Stimulated activated CD4-positive, alpha-beta T cell treated with anti-CD3 and anti-CD28 coated beads, Interleukin-2, amount 100 ng/mL, for 4 hours (primary cell): Measurements from ENCODE around the gene GBA2.
A peak's percentile ranks its signal among the peaks of the same experiment; 100 is the strongest.

Experiments used
- DNase-seq: peaks from one replicate; pipeline ENCODE4 v3.0.0-alpha.2; 2020; ENCODE audit warnings: low read depth

Gene GBA2

DNA sequence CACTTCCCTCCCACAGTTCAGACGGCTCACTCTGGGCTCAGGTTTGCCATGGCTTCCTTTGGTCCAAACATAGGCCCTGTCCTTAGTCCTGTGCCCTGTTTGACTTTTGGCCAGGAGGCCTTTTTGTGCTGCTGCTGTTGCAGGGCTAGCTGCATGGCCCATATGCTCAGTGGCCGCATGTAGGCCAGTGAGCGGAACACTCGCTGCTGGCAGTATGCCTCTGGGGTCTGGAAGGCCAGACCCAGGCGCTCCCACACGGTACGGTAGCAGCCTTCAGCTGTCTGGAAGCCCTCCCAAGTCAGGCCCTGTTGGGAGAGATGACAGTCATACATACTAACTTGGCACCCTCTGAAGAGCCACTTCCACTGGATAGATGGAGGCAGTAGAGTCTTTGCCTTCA is 11.9 kb downstream of the GBA2 start:
- DNase-seq = no peak

DNA sequence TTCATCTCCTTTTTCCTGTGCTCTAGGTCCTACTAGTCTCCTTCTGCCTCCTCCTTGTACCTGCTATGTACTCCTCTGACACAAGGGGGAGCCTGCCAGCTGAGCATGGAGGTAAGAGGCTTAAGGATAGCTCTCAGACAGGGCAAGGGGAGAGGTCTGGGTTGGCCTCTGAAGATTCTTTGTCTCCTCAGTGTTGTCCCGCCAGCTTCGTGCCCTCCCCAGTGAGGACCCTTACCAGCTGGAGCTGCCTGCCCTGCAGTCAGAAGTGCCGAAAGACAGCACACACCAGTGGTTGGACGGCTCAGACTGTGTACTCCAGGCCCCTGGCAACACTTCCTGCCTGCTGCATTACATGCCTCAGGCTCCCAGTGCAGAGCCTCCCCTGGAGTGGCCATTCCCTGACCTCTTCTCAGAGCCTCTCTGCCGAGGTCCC is 12.8 kb downstream of the GBA2 start:
- DNase-seq = peak; percentile 59

DNA sequence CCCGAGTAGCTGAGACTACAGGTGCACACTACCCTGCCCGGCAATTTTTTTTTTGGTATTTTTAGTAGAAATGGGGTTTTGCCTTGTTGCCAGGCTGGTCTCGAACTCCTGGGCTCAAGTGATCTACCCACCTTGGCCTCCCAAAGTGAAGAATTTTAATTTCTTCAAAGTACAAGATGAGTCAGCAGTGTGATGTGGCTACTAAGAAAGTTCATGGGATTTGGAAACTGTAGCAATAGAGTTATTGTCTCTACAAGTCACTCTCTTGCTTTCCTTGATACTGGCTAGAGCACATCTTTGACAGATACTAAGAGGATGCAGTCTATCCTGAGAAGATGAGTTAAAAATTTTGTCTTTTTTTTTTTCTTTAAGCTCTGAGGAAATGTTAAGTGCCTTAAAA is 14.9 kb downstream of the GBA2 start:
- no peak for DNase-seq

GRCh38 chr9:35732800-35733541 is 16.1 kb downstream of the GBA2 start:
- no peak for DNase-seq

DNA sequence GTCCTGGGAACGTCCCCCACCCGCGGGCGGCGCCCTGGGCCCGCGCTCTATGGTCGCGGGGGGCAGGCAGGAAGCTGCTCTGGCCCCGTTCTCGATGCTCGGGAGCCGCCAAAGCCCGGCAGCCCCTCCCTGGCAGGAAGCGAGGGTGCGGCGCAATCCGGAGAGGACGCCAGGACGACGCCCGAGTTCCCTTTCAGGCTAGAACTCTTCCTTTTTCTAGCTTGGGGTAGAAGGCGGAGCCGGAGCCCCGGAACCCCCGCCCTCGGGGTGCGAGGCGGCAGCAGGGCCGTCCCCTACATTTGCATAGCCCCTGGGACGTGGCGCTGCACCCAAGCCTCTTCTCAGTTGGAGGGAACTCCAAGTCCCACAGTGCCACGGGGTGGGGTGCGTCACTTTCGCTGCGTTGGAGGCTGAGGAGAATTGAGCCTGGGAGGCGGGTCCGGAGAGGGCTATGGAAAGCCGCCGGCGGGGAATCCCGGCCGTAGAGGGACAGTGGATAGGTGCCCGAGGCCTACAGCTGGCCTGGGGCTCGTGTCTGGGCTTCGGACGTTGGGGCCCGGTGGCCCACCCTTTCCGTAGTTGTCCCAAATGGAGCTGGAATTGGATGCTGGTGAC is 16.7 kb downstream of the GBA2 start, which contains the start of the genes CREB3 and TLN1:
CREB3 (plus strand) TSS at position 482 of the 615 bp plus-strand sequence; CDS start at position 589, 107 bp downstream.
TLN1 (minus strand) TSS at position 11 of the 615 bp plus-strand sequence. CDS start 6,501 bp downstream, outside the sequence.
- DNase-seq = peak; percentile 94

DNA sequence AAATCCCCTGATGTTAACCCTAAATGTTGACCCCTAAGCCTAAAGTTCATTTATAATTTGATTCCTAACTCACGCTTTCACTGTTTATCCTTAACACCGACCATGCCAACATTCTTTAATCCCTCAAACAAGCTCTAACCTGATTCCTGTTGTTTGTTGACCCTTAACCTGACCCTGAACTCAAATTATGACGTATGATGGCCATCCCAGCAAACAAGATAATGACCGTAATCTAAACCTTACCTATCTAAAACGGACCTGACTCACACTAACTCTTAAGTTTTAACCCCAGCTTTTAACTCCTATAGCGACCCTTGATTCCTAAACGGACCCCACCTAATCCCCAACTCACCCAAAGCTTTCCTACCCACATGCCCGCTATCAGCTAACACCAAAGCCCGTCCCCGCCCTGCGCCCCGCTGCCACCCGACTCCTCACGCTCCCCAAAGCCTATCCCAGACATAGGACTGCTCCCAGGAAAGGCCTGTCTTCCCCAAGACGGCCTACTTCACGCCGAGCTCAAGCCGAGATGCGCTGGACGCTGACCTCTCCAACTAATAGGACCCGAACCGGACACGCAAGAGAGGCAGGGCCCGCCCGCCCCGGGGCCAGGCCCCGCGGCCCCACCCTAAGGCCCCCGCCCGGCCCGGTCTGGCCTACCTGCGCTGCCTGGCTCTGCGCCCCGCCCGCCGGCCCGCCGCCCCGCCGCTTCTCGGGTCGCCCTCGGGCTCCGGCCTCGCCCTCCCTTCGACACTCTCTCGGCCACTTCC is 17.4 kb downstream of the GBA2 start:
- DNase-seq = no peak

GRCh38 chr9:35730486-35730854 is 18.6 kb downstream of the GBA2 start:
- no peak for DNase-seq

DNA sequence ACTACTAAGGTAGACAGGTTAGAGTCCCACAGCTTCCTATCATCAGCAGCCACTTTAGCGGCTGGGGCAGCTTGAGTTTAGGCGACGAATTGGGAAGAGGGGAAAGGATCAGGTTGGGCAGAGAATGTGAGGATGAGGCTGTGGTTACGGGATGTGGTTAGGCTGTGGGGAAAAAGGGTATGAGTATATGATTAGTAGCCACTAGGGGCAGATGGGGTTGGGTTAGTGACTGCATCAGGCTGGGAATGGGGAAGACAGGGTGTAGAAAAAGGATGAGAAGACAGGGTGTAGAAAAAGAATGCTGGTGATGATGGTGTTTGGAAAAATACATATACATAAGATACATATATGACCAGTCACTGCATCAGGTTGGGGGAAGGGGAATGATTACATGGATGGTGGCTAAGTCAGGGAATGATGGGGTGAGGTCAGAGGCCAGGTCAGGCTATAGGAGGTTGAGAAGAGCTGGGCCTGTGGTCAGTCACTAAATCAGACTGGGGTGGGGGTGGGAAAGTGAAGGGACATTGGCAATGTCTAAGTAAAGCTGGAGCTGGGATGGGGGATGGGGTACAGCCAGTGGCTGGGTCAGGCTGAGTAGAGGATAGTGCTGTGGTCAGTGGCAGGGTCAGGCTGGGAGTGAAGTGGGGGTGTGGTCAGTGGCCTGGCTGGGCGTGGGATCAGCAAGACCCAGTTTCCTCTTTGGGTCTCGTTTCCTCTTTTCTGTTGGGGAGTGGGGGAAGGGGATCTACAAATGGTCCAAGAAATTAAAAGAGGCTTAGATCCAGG is 19.1 kb downstream of the GBA2 start:
- no peak for DNase-seq

DNA sequence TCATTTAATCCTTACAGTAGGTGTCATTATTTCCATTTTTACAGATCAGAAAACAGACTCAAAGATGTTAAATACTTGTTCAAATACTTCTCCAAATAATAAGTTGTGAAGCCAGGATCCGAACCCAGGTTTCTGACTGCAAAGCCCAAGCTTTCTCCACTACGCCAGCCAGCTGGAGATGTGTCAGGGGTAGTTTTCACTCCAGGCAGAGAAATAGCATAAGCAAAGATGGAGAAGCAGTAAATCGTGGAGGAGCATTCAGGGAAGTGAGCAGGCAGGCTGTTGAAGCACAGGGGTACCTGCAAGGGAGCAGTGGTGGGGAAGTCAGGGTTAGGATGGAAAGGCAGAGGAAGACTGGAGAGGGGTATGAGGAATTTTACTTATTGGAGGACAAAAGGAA is 19.9 kb downstream of the GBA2 start:
- no peak for DNase-seq

- no peak for DNase-seq
These were observed 20.7 kb downstream of the GBA2 start for GRCh38 chr9:35728041-35728971.

DNA sequence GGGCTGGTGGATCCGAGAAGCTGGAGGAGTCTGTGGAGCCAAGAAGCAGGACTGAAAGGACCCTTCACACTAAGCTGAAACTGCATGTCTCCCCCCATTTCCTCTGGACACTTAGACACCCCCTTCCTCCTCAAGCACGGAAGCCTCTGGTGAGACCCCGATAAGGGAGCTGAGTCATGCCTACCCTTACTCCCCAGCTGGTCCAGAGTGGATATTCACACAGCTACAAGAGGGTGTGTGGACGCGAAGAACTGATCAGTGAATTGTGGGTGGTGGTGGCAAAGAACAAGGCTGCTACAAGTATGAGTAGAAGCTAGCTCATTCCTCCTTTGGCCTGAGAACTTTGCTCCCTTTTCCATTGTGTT is 21.4 kb downstream of the GBA2 start:
- DNase-seq = no peak

GRCh38 chr9:35726931-35727330 is 22.1 kb downstream of the GBA2 start:
- DNase-seq = no peak

- no peak for DNase-seq
These were observed 23.7 kb downstream of the GBA2 start for GRCh38 chr9:35725362-35725761.

DNA sequence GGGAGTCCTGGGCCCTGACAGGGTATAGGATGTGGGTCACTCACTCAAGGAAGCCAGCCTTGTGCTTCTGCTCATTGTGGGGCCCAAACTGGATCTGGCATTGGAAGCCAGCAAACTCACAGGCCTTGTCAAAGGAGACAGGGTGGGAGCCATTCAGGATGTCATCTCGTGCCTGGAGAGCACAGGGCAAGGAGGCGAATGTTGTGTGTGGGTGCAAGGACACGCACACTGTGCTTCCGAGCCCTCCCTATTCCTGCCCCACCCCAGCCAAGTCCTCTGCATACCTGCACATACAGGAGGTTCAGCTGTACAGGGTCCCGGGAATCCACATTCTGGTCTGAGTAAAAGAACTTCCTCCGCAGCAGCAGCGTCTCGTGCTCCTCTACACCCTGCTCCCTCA is 25.1 kb downstream of the GBA2 start:
- no peak for DNase-seq

GRCh38 chr9:35723426-35723825 is 25.6 kb downstream of the GBA2 start:
- no peak for DNase-seq

DNA sequence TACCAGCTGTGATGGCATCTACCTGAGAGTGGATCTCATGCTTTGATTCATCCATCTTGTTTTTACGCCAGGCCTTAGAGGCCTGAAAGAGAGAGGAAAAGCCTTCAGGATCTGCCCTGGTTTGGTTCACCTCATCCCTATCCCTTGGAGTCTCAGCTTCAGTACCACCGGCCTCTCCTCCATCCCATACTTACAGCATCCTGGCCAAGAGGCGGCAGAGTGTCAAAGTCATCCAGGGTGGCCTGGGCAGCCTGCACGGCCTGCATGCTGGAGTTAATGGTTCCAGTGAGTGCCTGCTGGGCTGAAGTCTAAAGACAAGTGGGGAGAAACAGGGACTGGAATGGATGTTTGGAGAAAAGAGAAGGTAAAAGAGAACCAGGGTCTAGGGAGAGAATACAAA is 29.5 kb downstream of the GBA2 start:
- DNase-seq = no peak

- DNase-seq = no peak
These were observed 30.1 kb downstream of the GBA2 start for GRCh38 chr9:35718721-35719511.

- no peak for DNase-seq
These were observed 31.7 kb downstream of the GBA2 start for GRCh38 chr9:35717132-35717870.

- no peak for DNase-seq
These were observed 32.8 kb downstream of the GBA2 start for GRCh38 chr9:35716230-35716629.
